IMR-90 (cell line): ENCODE measurements around the gene PSAP. TPM values are rescaled to one million over a fixed set of nuclear protein-coding genes. Genes with fewer than 3 reads are reported as not detected.

ENCODE experiments used
- ATAC-seq: fragments of 200-7000 bp; cut with Tn5 transposase; 2 replicates; pipeline ENCODE4 v1.9.1; 2020; ENCODE audit warnings: low read depth, mild to moderate bottlenecking, moderate library complexity
- BruUV-seq: library from RNA; stranded (reverse); fragments of 400-500 nt; replicated peaks from 2 replicates; lab custom pipeline; 2021; lab: Mats Ljungman, UMichigan
- CTCF ChIA-PET: fragments of 300-600 bp; formaldehyde crosslinking; extraction: SDS; loops from one replicate; lab custom pipeline; 2021; ENCODE audit warnings: antibody characterized with exemption; lab: Yijun Ruan, JAX
- POLR2A ChIA-PET: fragments of 300-600 bp; sonication (Branson Sonifier 250); formaldehyde crosslinking; loops from one replicate; lab custom pipeline; 2022; ENCODE audit warnings: antibody characterized with exemption; ENCODE audit not compliant: unreplicated experiment; lab: Charles Lee
- DNase-seq: peaks from one replicate; pipeline ENCODE4 v3.0.0; 2013
- H2AFZ ChIP-seq: replicated peaks from 2 replicates; pipeline ENCODE3; 2013; ENCODE audit warnings: low read length, mild to moderate bottlenecking; ENCODE audit not compliant: poor library complexity
- H2AK5ac ChIP-seq: 2 replicates; pipeline ENCODE4 v1.6.1; 2013; ENCODE audit warnings: low read depth, low read length, inconsistent platforms
- H2AK9ac ChIP-seq: replicated peaks from 2 replicates; pipeline ENCODE3; 2013; ENCODE audit warnings: mild to moderate bottlenecking, low read depth, low read length, moderate library complexity; ENCODE audit not compliant: poor library complexity
- H2BK120ac ChIP-seq: 2 replicates; pipeline ENCODE4 v1.6.1; 2013; ENCODE audit warnings: low read depth, low read length, inconsistent platforms
- H2BK15ac ChIP-seq: 3 replicates; pipeline ENCODE4 v1.6.1; 2013; ENCODE audit warnings: low read depth, low read length, inconsistent platforms
- H2BK20ac ChIP-seq: 2 replicates; pipeline ENCODE4 v1.6.1; 2013; ENCODE audit warnings: low read depth, mild to moderate bottlenecking, inconsistent platforms, low read length, moderate library complexity
- H2BK5ac ChIP-seq: 2 replicates; pipeline ENCODE4 v1.6.1; 2013; ENCODE audit warnings: mild to moderate bottlenecking, low read depth, low read length, inconsistent platforms; ENCODE audit not compliant: poor library complexity, severe bottlenecking
- H3K14ac ChIP-seq: replicated peaks from 2 replicates; pipeline ENCODE4 v1.6.1; 2013; ENCODE audit warnings: low read depth, low read length, inconsistent platforms
- H3K18ac ChIP-seq: 2 replicates; pipeline ENCODE4 v1.6.1; 2013; ENCODE audit warnings: low read depth, low read length, control low read depth
- H3K23ac ChIP-seq: 2 replicates; pipeline ENCODE4 v1.6.1; 2013; ENCODE audit warnings: low read depth, low read length, inconsistent platforms
- H3K27ac ChIP-seq: 2 replicates; pipeline ENCODE4 v1.5.1; 2013; ENCODE audit warnings: mild to moderate bottlenecking, control low read depth, low read length; ENCODE audit not compliant: insufficient read depth
- H3K27me3 ChIP-seq: 2 replicates; pipeline ENCODE4 v1.6.1; 2013; ENCODE audit warnings: low read length; ENCODE audit not compliant: control insufficient read depth, insufficient read depth
- H3K36me3 ChIP-seq: 2 replicates; pipeline ENCODE4 v1.6.1; 2013; ENCODE audit warnings: low read length, mixed read lengths; ENCODE audit not compliant: control insufficient read depth, insufficient read depth
- H3K4ac ChIP-seq: 2 replicates; pipeline ENCODE4 v1.6.1; 2013; ENCODE audit warnings: low read depth, low read length, inconsistent platforms
- H3K4me1 ChIP-seq: 2 replicates; pipeline ENCODE4 v1.6.1; 2013; ENCODE audit warnings: low read length, mixed read lengths; ENCODE audit not compliant: control insufficient read depth, insufficient read depth
- H3K4me2 ChIP-seq: 2 replicates; pipeline ENCODE4 v1.6.1; 2013; ENCODE audit warnings: low read depth, mild to moderate bottlenecking, control low read depth, low read length, moderate library complexity
- H3K4me3 ChIP-seq: 2 replicates; pipeline ENCODE4 v1.5.1; 2013; ENCODE audit warnings: low read depth, mild to moderate bottlenecking, control low read depth, low read length, moderate library complexity; ENCODE audit not compliant: insufficient read depth
- H3K56ac ChIP-seq: 2 replicates; pipeline ENCODE4 v1.6.1; 2013; ENCODE audit warnings: low read length, inconsistent platforms; ENCODE audit not compliant: insufficient read depth; ENCODE audit errors: extremely low read depth
- H3K79me1 ChIP-seq, 2 experiments: 2 replicates each; pipeline ENCODE4 v1.6.1; 2013; ENCODE audit warnings: low read length in 2 of 2, inconsistent platforms in 1 of 2, low read depth in 1 of 2
- H3K9ac ChIP-seq: 2 replicates; pipeline ENCODE4 v1.6.1; 2013; ENCODE audit warnings: low read depth, low read length, control low read depth
- H3K9me1 ChIP-seq: 2 replicates; pipeline ENCODE4 v1.6.1; 2013; ENCODE audit warnings: low read length, inconsistent platforms; ENCODE audit not compliant: insufficient read depth
- H3K9me3 ChIP-seq: 2 replicates; pipeline ENCODE4 v1.6.1; 2013; ENCODE audit warnings: low read length; ENCODE audit not compliant: control insufficient read depth, insufficient read depth
- H4K20me1 ChIP-seq: 2 replicates; pipeline ENCODE4 v1.6.1; 2013; ENCODE audit warnings: low read length, inconsistent platforms; ENCODE audit not compliant: insufficient read depth
- H4K5ac ChIP-seq: 2 replicates; pipeline ENCODE4 v1.6.1; 2013; ENCODE audit warnings: mild to moderate bottlenecking, low read depth, low read length, control low read depth
- H4K8ac ChIP-seq, 2 experiments: 2 replicates each; pipeline ENCODE4 v1.6.1; 2013; ENCODE audit warnings: low read depth in 2 of 2, low read length in 2 of 2, control low read depth in 1 of 2, inconsistent platforms in 1 of 2
- H4K91ac ChIP-seq: 2 replicates; pipeline ENCODE4 v1.6.1; 2013; ENCODE audit warnings: low read depth, low read length, inconsistent platforms; ENCODE audit not compliant: insufficient read depth
- BHLHE40 ChIP-seq: fragments of 150-350 bp; IDR thresholded peaks from 2 replicates; pipeline ENCODE4 v1.6.1; 2016; ENCODE audit warnings: mild to moderate bottlenecking, low read depth, low read length
- CEBPB ChIP-seq: IDR thresholded peaks from 2 replicates; pipeline ENCODE4 v1.6.1; 2012; ENCODE audit warnings: low read depth, low read length, improper control_type of control experiment
- CHD1 ChIP-seq: IDR thresholded peaks from 2 replicates; pipeline ENCODE4 v1.6.1; 2012; ENCODE audit warnings: low read depth, low read length, improper control_type of control experiment
- ELK1 ChIP-seq: fragments of 150-350 bp; IDR thresholded peaks from 2 replicates; pipeline ENCODE4 v1.6.1; 2016; ENCODE audit warnings: low read depth, mild to moderate bottlenecking, low read length, moderate library complexity, borderline replicate concordance
- FOS ChIP-seq: fragments of 150-350 bp; IDR thresholded peaks from 2 replicates; pipeline ENCODE4 v1.6.1; 2016; ENCODE audit warnings: low read depth, low read length
- MAFK ChIP-seq: IDR thresholded peaks from 2 replicates; pipeline ENCODE4 v1.6.1; 2012; ENCODE audit warnings: low read depth, low read length, improper control_type of control experiment
- MAZ ChIP-seq: IDR thresholded peaks from 2 replicates; pipeline ENCODE4 v1.6.1; 2012; ENCODE audit warnings: low read depth, mild to moderate bottlenecking, low read length, improper control_type of control experiment, moderate library complexity, borderline replicate concordance
- MXI1 ChIP-seq: IDR thresholded peaks from 2 replicates; pipeline ENCODE4 v1.6.1; 2012; ENCODE audit warnings: low read depth, mild to moderate bottlenecking, low read length, moderate library complexity, borderline replicate concordance
- NFE2L2 ChIP-seq: fragments of 150-350 bp; IDR thresholded peaks from 2 replicates; pipeline ENCODE4 v1.6.1; 2016; ENCODE audit warnings: low read depth, mild to moderate bottlenecking, low read length
- POLR2A ChIP-seq: IDR thresholded peaks from 2 replicates; pipeline ENCODE4 v1.6.1; 2012; ENCODE audit warnings: mild to moderate bottlenecking, low read depth, low read length
- RAD21 ChIP-seq: IDR thresholded peaks from 2 replicates; pipeline ENCODE4 v1.6.1; 2012; ENCODE audit warnings: low read length, improper control_type of control experiment
- RFX5 ChIP-seq: IDR thresholded peaks from 2 replicates; pipeline ENCODE4 v1.8.0; 2012; ENCODE audit warnings: low read depth, mild to moderate bottlenecking, low read length, moderate library complexity
- SMC3 ChIP-seq: fragments of 150-350 bp; IDR thresholded peaks from 2 replicates; pipeline ENCODE4 v1.6.1; 2016; ENCODE audit warnings: low read depth, mild to moderate bottlenecking, antibody characterized with exemption, low read length, moderate library complexity
- USF2 ChIP-seq: fragments of 150-350 bp; IDR thresholded peaks from 2 replicates; pipeline ENCODE4 v1.6.1; 2017; ENCODE audit warnings: mild to moderate bottlenecking, antibody characterized with exemption, low read length, low read depth
- WGBS, 2 experiments: methylation state at CpG; one replicate each; pipeline versions ENCODE4 v1.1.5 to v1.1.7; 2013; ENCODE audit warnings: missing lambda C conversion rate in 2 of 2; ENCODE audit not compliant: insufficient read length in 1 of 2; ENCODE audit errors: extremely low coverage in 2 of 2; 5-methylcytosine and 5-hydroxymethylcytosine counted together
- dilution Hi-C: fragments of 300-500 bp; cut with HindIII; formaldehyde crosslinking; loops from one replicate; pipeline ENCODE4 v1.14.3; 2018; ENCODE audit warnings: low sequenced_read_pairs; ENCODE audit not compliant: unreplicated experiment
- in situ Hi-C: fragments of 300-500 bp; cut with MboI; formaldehyde crosslinking; loops from 3 replicates; pipeline ENCODE4 v1.14.3; 2019; ENCODE audit warnings: low sequenced_read_pairs, inconsistent platforms, mixed read lengths
- intact Hi-C: fragments of 100-400 bp; cut with micrococcal nuclease; formaldehyde crosslinking; loops from 2 replicates; pipeline ENCODE4 v1.10.0; 2022
- polyA plus RNA-seq, 3 experiments: library from polyadenylated mRNA; depleted of rRNA; stranded (reverse); fragments of >200 nt; gene quantifications; 2 replicates each; pipeline ENCODE4 v1.2.3, GENCODE V29; 2012; ENCODE audit warnings: low replicate concordance in 1 of 3
- total RNA-seq: library from RNA; depleted of rRNA; stranded (reverse); fragments of >200 nt; gene quantifications from 2 replicates; pipeline ENCODE4 v1.2.3, GENCODE V29; 2012
- TF ChIP-seq, protein P1 (sequence below): conservative IDR thresholded peaks from 2 replicates; pipeline ENCODE4 v1.5.1; 2012; ENCODE audit warnings: mild to moderate bottlenecking, low read depth, low read length, improper control_type of control experiment

Gene PSAP
- total and polyA plus RNA-seq, 2 of the 4 experiments (the other 2 are of a cell fraction): 216 to 876 TPM

GRCh38 chr10:71833451-71834342, 17.4 kb downstream of the PSAP start:
- H3K9me1 ChIP-seq: peaks cover 44% of the 10 kb centered on the region
- no peak overlapping the region for H2AK5ac ChIP-seq
- DNase-seq (no peak), ATAC-seq (no peak)
- no peak overlapping the region for H3K27ac ChIP-seq
- no CpG with 5 or more reads among the region's 8 CpGs for WGBS, 2 experiments
- H3K4ac ChIP-seq: no peak overlapping the region
- no peak overlapping the region for H2AFZ ChIP-seq
- no peak overlapping the region for H4K8ac ChIP-seq
- no peak overlapping the region for H2AK9ac ChIP-seq
- H3K18ac ChIP-seq: no peak overlapping the region
- H3K36me3 ChIP-seq: peaks cover 45% of the 10 kb centered on the region
- H3K9me3 ChIP-seq: no peaks in the 10 kb centered on the region
- CTCF ChIA-PET: interaction anchor here (0.7 to 1.6 kb wide), 2 partner anchors 63 to 96 kb away, joined by 3 to 5 read pairs; no protein-coding TSS in a partner anchor
- no peak overlapping the region for H2BK20ac ChIP-seq
- no peak overlapping the region for H2BK15ac ChIP-seq
- BruUV-seq: no TSS peak
- H2BK120ac ChIP-seq: no peak overlapping the region
- H3K23ac ChIP-seq: no peak overlapping the region
- dilution Hi-C loops: no loop called here
- H4K91ac ChIP-seq: no peak overlapping the region
- no peak overlapping the region for H3K56ac ChIP-seq
- peaks cover 24% of the 10 kb centered on the region for H3K4me1 ChIP-seq
- H3K27me3 ChIP-seq: no peaks in the 10 kb centered on the region
- H2BK5ac ChIP-seq: no peak overlapping the region
- H3K4me3 ChIP-seq: no peak overlapping the region
- H3K14ac ChIP-seq: no peak overlapping the region
- peaks cover 44 to 84% of the 10 kb centered on the region in 2 experiments for H3K79me1 ChIP-seq
- peaks cover 85% of the 10 kb centered on the region for H4K20me1 ChIP-seq
- intact Hi-C loops: no loop called here
- no peak overlapping the region for H3K9ac ChIP-seq
- H4K5ac ChIP-seq: no peak overlapping the region
- in situ Hi-C loops: no loop called here
- POLR2A ChIA-PET: no interaction called here
- no peak overlapping the region for H3K4me2 ChIP-seq
- TF ChIP-seq RAD21 (no peak), MXI1 (no peak), RFX5 (no peak), FOS (no peak), SMC3 (no peak), CEBPB (no peak), ELK1 (no peak), CHD1 (no peak), BHLHE40 (no peak), MAZ (no peak), POLR2A (no peak), USF2 (no peak), MAFK (no peak), NFE2L2 (no peak)
- TF ChIP-seq, protein P1, sequence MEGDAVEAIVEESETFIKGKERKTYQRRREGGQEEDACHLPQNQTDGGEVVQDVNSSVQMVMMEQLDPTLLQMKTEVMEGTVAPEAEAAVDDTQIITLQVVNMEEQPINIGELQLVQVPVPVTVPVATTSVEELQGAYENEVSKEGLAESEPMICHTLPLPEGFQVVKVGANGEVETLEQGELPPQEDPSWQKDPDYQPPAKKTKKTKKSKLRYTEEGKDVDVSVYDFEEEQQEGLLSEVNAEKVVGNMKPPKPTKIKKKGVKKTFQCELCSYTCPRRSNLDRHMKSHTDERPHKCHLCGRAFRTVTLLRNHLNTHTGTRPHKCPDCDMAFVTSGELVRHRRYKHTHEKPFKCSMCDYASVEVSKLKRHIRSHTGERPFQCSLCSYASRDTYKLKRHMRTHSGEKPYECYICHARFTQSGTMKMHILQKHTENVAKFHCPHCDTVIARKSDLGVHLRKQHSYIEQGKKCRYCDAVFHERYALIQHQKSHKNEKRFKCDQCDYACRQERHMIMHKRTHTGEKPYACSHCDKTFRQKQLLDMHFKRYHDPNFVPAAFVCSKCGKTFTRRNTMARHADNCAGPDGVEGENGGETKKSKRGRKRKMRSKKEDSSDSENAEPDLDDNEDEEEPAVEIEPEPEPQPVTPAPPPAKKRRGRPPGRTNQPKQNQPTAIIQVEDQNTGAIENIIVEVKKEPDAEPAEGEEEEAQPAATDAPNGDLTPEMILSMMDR: no peak
